HG03342 (cell line): Measurements from ENCODE around the gene ZHX3.

ENCODE experiments used
- ATAC-seq: cut with Tn5 transposase; IDR thresholded peaks from one replicate; pipeline ENCODE4 v1.9.1; 2021; ENCODE audit warnings: mild to moderate bottlenecking, moderate library complexity; ENCODE audit not compliant: unreplicated experiment

The ZHX3 gene

GRCh38 chr20:41175201-41175651 is 142.3 kb downstream of the ZHX3 start:
- ATAC-seq, result no peak

DNA sequence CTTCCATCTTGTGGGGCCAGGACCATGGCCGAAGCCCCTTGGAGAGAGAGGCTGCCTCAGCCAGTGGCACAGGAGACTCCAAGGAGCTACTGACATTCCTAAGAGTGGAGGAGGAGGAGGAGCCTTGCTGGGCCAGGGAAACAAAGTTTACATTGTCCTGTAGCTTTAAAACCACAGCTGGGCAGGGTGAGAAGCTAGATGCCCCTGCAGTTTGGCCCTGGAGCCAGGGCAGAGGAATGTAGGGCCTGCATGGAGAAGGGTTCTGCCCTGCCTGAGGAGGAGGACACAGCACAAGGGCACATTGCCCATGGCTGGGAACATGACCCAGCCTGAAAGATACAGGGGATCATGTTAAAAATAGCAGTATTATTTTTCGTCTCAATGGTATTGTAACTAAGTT is 142.7 kb downstream of the ZHX3 start:
- no peak for ATAC-seq

DNA sequence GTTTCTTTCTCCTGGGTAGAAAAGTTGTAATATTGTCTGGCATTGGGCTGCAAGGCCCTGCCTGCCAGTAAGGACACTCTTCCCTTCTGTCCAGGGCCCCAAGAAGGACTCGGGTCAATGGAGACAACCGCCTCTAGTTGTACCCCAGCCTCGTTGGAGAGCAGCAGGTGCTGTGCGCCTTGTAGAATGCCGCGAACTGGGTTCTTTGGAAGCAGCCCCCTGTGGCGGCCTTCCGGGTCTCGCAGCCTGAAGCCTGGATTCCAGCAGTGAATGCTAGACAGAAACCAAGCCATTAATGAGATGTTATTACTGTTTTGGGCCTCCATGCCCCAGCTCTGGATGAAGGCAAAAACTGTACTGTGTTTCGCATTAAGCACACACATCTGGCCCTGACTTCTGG is 143.2 kb downstream of the ZHX3 start:
- no peak for ATAC-seq

GRCh38 chr20:41173791-41174341 is 143.7 kb downstream of the ZHX3 start:
- no peak for ATAC-seq

GRCh38 chr20:41173161-41173721 is 144.3 kb downstream of the ZHX3 start:
- ATAC-seq, result no peak

GRCh38 chr20:41172296-41173140 is 145.0 kb downstream of the ZHX3 start:
- ATAC-seq, result no peak

DNA sequence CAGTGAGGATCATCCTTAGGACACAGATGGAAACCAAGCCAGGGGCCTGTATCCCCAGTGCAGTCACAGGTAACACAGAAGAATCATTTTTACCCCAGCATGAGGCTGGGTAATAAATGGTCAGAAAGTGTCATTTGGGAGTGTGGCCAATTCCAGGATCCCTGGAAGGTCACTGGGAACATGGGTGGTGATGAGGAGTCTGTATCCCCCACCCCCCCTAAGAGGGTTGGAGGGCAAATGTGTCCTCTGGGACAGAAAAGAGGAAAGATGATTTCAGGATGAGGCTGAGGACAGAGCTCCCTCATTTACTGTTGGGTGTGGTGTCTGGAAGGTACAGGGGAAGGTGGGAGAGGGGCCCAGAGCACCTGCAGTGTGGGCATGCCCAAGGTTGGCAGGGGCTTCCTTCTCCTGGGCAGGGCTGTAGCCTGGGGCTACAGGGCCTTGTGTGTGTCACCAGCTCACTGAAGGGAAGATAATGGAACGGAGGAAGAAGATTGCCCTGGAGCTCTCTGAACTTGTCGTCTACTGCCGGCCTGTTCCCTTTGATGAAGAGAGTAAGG is 145.7 kb downstream of the ZHX3 start:
- ATAC-seq, result no peak

GRCh38 chr20:41170386-41171105 is 147.0 kb downstream of the ZHX3 start:
- no peak for ATAC-seq

DNA sequence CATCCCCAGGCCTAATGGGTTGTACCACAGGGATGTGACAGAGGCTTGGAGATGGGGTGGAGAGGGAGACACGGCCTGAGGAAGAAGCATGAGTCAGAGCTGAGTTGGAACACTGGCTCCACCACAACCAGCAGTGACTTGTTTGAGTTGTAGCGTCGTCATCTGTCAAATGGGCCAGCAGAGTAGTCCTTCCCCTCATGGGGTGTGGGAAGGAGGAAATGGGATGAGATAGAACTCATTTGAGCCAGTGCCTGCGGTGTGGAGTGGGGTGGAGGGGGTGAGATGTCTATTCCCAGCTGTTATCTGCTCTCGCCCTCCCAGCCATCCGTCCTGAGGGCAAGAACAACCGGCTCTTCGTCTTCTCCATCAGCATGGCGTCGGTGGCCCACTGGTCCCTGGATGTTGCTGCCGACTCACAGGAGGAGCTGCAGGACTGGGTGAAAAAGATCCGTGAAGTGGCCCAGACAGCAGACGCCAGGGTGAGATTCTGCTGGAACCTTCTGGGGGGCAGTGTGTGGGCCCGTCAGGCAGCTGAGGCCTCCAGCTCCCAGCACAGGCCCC is 147.7 kb downstream of the ZHX3 start:
- ATAC-seq, result no peak

- no peak for ATAC-seq
These were observed 148.3 kb downstream of the ZHX3 start for GRCh38 chr20:41169162-41169690.

GRCh38 chr20:41168281-41169161 is 149.0 kb downstream of the ZHX3 start:
- ATAC-seq, result no peak

- no peak for ATAC-seq
These were observed 149.9 kb downstream of the ZHX3 start for GRCh38 chr20:41167481-41168253.

GRCh38 chr20:41167118-41167470 is 150.4 kb downstream of the ZHX3 start:
- ATAC-seq, result no peak

GRCh38 chr20:41166201-41167117 is 151.1 kb downstream of the ZHX3 start:
- no peak for ATAC-seq

- no peak for ATAC-seq
These were observed 152.3 kb downstream of the ZHX3 start for GRCh38 chr20:41165001-41165882.

DNA sequence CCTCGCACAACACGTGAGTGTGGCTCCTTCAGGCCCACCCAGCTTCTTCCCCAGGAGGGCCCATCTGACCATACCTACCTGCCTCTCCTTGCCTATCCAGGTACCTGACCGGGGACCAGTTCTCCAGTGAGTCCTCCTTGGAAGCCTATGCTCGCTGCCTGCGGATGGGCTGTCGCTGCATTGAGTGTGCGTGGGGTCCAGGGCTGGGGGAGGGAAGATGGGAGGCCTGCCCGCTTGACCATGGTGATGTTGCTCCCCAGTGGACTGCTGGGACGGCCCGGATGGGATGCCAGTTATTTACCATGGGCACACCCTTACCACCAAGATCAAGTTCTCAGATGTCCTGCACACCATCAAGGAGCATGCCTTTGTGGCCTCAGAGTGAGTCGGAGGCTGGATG is 153.7 kb downstream of the ZHX3 start:
- no peak for ATAC-seq

GRCh38 chr20:41162396-41162795 is 155.1 kb downstream of the ZHX3 start:
- no peak for ATAC-seq
